HL-60 (cell line): Measurements from ENCODE around the gene CAMTA1.

Experiments used
- POLR2AphosphoS5 ChIP-seq: IDR thresholded peaks from 2 replicates; pipeline ENCODE4 v1.6.1; 2012; ENCODE audit warnings: low read depth
- REST ChIP-seq: IDR thresholded peaks from 2 replicates; pipeline ENCODE4 v1.6.1; 2012; ENCODE audit warnings: low read depth; ENCODE audit not compliant: insufficient replicate concordance
- TF ChIP-seq, protein P1 (sequence below): IDR thresholded peaks from one replicate; pipeline ENCODE4 v1.5.1; 2011; ENCODE audit warnings: low read length, control low read depth, inconsistent platforms; ENCODE audit not compliant: insufficient read depth

GRCh38 chr1:7503691-7504437 is 718.6 kb downstream of the CAMTA1 start:
- TF ChIP-seq, protein P1, sequence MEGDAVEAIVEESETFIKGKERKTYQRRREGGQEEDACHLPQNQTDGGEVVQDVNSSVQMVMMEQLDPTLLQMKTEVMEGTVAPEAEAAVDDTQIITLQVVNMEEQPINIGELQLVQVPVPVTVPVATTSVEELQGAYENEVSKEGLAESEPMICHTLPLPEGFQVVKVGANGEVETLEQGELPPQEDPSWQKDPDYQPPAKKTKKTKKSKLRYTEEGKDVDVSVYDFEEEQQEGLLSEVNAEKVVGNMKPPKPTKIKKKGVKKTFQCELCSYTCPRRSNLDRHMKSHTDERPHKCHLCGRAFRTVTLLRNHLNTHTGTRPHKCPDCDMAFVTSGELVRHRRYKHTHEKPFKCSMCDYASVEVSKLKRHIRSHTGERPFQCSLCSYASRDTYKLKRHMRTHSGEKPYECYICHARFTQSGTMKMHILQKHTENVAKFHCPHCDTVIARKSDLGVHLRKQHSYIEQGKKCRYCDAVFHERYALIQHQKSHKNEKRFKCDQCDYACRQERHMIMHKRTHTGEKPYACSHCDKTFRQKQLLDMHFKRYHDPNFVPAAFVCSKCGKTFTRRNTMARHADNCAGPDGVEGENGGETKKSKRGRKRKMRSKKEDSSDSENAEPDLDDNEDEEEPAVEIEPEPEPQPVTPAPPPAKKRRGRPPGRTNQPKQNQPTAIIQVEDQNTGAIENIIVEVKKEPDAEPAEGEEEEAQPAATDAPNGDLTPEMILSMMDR: no peak
- TF ChIP-seq REST (no peak), POLR2AphosphoS5 (no peak)
